OCI-LY3 (cell line): ENCODE data around the gene ITSN1.

Experiments
- EZH2phosphoT487 ChIP-seq: fragments of 200-600 bp; shearing (Covaris generic); IDR thresholded peaks from 2 replicates; pipeline ENCODE4 v1.6.1; 2018; ENCODE audit warnings: antibody characterized with exemption, mixed run types, low read depth
- TF ChIP-seq, protein P1 (sequence below): fragments of 200-600, 300-600 bp; sonication (generic); IDR thresholded peaks from 2 replicates; pipeline ENCODE4 v1.5.1; 2014; ENCODE audit warnings: antibody characterized with exemption, low read length, low read depth

DNA sequence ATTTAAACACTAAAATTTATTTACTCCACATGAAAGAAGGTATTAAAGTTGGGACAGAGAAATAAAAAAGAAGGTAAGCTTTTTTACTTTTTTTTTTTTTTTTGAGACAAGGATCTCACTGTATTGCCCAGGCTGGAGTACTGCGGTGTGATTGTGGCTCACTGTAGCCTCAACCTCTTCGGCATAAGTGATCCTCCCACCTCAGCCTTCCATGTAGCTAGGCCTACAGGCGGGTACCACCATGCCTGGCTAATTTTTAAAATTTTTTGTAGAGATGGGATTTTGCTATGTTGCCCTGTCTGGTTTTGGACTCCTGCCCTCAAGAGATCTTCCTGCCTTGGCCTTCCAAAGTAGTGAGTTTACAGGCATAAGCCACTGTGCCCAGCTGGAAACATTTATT is 106.6 kb downstream of the ITSN1 start:
- TF ChIP-seq, protein P1, sequence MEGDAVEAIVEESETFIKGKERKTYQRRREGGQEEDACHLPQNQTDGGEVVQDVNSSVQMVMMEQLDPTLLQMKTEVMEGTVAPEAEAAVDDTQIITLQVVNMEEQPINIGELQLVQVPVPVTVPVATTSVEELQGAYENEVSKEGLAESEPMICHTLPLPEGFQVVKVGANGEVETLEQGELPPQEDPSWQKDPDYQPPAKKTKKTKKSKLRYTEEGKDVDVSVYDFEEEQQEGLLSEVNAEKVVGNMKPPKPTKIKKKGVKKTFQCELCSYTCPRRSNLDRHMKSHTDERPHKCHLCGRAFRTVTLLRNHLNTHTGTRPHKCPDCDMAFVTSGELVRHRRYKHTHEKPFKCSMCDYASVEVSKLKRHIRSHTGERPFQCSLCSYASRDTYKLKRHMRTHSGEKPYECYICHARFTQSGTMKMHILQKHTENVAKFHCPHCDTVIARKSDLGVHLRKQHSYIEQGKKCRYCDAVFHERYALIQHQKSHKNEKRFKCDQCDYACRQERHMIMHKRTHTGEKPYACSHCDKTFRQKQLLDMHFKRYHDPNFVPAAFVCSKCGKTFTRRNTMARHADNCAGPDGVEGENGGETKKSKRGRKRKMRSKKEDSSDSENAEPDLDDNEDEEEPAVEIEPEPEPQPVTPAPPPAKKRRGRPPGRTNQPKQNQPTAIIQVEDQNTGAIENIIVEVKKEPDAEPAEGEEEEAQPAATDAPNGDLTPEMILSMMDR: no peak
- no peak for TF ChIP-seq EZH2phosphoT487
